HG02970 (cell line): ENCODE data around the gene FBXO31.

ENCODE experiments used
- ATAC-seq: cut with Tn5 transposase; IDR thresholded peaks from one replicate; pipeline ENCODE4 v1.9.1; 2021; ENCODE audit warnings: mild to moderate bottlenecking, moderate library complexity, moderate number of reproducible peaks; ENCODE audit not compliant: unreplicated experiment, low FRiP score

FBXO31 gene

DNA sequence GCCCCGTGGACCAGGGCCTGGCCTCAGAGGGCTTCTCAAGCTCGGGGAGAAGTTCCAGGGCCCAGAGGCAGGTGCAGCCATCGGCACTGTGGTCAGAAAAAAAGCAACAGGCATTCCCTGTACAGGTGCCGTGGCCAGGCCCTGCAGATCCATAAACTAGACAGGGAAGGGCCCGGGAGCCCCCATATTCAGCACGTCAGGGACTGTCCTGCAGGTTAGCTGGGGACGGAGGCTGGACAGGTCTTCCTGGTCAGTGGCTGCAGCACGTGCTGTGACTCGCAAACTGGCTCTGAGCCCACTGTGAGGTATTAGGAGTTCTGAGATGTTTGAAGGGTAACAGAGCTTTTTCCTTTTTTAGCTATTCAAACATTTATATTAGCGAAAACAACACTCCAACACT lies 51.4 kb downstream of the FBXO31 start:
- no peak for ATAC-seq

DNA sequence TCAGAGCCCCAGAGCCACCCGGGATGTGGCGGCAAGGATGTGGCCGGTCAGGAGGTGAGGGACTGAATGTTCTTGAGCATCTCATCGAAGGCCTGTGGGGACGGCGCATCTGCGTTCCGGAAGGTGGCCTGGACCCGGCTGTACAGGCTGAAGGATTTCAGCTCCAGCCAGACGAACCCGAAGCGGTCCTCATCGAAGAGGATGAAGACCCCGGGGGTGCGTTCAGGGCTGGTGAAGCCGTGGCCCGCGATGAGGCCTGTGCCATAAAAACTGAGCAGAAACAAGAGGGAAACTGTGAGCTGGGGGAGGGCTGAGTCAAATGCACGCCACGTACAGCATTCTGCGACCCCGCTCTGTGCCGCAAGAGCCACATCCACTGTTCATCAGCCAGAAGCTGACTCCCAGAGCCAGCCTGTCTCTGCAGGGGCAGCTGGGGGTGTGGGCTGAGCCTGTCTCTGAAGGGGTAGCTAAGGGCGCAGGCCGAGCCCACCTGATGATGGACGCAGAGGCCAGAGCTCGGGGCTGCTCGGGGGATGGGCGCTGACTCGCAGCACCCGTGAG lies 52.3 kb downstream of the FBXO31 start:
- no peak for ATAC-seq

DNA sequence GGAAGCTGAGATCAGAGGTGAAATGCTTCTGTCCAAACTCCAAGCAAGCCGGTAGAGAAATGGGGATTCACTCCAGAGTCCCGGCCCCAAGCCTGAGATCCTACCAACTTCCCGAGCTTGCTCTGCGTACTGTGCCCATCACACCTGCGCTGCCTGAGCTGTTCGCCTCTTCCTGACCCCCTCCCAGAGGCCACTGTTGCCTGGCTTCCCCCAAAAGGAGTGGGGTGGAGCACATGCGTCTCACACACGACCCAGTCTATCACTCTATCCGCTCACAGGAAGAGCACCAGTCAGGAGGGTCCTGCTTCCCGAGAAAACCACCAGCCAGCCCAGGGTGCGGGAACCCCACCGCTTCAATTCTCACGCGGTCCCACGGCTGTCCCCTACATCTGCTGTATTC lies 52.9 kb downstream of the FBXO31 start:
- ATAC-seq = no peak

GRCh38 chr16:87330257-87330624 lies 53.3 kb downstream of the FBXO31 start:
- no peak for ATAC-seq

DNA sequence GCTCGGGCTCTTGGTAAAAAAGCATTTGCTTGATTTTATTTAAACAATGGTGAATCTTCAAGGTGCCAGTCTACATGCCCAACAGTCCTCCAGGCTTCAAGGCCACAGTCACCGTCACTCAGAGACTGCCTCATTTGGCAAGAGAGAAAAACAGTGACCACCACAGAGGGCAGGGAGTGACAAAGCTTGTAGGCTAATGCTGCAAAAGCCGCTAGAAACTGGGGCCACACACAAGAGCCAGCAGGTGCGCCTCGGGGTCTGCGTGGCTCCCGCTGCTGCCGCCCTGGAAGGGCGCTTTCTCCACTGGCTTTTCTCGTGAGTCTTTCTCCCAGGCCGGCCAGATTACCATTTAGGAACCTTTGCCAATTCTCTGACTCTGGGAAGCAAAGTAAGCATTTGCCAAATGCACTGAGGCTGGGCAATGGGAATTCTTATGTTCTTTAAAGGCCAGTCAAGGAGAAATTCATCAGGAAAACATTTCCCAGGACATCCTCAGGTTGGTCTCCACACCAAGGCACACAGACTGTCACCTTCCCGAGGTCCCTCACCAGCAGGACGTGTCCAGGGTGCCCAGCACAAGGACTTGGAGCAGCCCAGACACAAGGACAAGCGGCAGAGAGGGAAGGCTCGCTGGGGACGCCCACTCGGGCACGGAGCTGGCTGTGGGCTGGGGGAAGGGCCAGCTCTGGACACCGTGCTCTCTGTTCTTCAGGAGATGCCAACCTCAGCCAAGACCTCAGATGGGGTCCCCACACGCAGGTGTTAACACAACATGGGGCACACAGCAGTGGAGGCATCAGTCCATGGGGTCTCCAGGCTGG lies 53.9 kb downstream of the FBXO31 start:
- ATAC-seq = no peak

GRCh38 chr16:87328846-87329245 lies 54.7 kb downstream of the FBXO31 start:
- ATAC-seq = no peak

DNA sequence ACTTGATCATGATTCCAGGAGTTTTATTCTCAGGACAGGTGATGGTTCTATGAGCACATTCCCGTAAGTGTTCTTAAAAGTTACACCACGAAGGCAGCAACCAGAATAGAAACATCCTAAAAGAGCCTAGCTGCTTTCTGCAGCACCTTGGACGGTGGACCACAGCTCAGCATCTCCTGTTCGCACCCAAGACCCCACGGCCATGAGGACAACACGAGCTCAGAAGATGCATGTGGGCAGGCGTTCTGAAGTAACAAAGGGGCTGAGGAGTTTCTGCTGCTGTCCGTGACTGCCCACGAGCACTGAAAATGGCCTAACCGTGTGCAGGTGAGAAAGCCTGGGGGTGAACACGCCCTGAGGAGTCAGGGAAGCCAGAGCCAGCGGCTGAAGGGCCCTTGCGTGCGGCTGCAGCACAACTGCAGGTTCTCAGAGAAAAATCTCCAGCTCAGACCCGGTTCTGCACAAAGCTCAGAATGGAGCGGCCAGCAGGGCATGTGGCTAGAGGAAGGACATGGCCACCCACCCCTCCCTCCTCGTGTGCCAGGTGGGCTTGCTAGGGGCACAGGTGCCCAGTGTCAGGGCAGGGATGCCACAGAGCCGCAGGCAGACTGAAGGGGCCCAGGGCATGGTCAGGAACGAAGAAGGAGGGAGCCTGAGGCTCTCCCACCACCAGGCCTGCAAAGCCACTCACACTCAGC lies 55.6 kb downstream of the FBXO31 start:
- no peak for ATAC-seq

DNA sequence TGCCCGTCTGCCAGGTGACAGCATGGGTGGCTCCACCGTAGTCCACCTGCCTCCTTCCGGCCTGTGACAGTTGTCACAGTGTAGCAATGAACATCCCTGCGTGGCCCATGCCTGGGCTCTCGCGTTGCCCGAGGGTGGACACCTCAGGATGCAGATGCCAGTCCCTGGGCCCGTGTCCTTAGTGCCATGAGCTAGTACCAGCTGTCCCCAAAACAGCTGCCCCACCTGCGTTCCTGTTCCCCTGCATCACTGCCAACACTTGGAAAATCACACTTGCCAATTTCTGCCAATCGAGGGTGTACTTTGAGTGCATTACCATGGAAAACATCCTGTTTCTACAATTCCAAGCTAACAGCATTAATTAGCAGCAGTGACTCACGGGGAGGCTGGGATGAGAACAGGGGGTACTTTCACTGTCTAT lies 57.4 kb downstream of the FBXO31 start:
- no peak for ATAC-seq

- ATAC-seq = no peak
Measured at GRCh38 chr16:87325423-87325858, 58.1 kb downstream of the FBXO31 start.

GRCh38 chr16:87324411-87325275 lies 58.9 kb downstream of the FBXO31 start:
- no peak for ATAC-seq

DNA sequence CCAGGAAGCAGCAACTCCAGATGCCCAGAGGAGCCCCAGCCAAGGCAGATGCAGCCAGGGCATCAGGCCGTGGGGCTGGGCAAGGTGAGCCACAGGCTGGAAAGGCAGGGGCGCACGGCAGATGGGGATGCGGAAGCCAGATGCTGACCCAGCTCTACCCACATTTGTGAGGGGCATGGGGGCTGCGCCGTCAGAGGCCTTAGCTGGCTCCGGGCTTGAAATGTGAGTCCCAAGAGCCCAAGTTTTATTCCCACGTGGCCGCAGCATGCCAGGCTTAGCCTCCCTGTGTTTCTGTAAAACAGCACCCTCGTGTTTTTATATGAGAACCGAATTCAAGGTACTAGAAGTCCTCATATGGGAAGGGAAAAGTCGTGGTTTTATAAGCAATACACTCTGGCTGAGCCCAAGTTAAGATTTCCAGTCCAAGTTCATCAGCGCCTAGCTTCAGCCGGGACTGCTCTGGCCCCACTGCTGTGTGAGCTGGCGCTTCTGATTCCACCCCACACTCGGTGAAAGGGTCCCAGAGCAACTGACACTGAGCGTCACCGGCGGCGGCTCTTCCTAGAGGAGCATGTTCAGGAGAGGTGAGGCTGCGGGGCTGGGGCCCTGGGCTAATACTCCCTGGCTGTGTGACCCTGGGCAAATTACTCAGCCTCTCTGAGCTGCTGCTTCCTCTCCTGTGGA lies 59.7 kb downstream of the FBXO31 start:
- no peak for ATAC-seq

GRCh38 chr16:87322833-87323726 lies 60.5 kb downstream of the FBXO31 start:
- no peak for ATAC-seq

GRCh38 chr16:87322360-87322759 lies 61.2 kb downstream of the FBXO31 start:
- no peak for ATAC-seq

DNA sequence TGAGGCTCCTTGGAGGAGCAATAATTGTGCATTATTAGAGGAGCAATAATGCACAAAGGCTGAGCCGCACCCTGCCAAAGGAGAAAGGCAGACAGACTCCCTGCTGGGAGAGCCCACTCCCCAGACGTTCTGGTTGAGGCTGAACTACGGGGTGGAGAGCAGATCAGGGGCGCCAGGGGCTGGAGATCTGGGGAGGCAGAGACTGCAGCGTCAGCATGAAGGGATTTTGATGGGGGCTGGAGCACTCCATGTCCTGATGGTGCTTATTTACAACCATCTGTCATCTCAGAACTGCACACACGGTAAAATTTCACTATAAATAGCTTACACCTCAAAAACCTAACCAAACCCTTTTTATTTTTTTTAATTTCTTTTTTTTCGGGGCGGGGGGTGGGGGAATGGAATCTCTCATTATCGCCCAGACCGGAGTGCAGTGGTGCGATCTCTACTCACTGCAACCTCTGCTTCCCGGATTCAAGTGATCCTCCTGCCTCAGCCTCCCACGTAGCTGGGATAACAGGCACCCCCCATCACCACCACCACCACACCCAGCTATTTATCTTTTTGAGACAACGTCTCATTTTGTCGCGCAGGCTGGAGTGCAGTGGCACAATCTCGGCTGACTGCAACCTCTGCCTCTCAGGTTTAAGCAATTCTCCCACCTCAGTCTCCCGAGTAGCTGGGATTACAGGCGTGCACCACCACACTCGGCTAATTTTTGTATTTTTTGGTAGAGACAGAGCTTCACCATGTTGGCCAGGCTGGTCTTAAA lies 62.1 kb downstream of the FBXO31 start:
- ATAC-seq = no peak

GRCh38 chr16:87320510-87321227 lies 62.9 kb downstream of the FBXO31 start:
- ATAC-seq = no peak

- ATAC-seq = no peak
Measured at GRCh38 chr16:87319997-87320491, 63.5 kb downstream of the FBXO31 start.

DNA sequence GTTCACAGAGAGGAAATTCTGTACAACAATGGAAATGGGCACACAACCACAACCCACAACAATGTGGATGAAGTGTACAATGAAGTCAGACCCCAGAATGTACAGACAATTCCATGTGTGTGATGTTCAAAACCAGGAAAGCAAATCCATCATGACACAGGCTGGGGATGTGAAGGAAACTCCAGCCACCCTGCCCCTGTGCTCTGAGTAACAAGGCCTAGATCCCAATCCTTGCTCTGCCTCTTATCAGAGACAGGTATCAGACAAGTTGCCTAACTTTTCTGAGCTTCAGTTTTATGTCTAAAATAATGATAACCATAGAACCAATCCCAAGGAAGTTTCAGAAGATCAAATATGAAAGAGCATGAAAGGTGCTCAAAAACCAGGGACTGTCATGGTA lies 64.6 kb downstream of the FBXO31 start:
- no peak for ATAC-seq
